Femur (tissue), 1 donor: Measurements from ENCODE around the gene RASGRP1.
"Not testable (repeated sequence)": the region's sequence is repeated elsewhere in the genome, so short reads cannot be mapped to it uniquely, and the experiment has no call there.

ENCODE experiments used
- DNase-seq: peaks from one replicate; pipeline ENCODE4 v3.0.0-alpha.2; 2017

Gene RASGRP1

GRCh38 chr15:38564557-38565286, at the start of gene RASGRP1:
Gene RASGRP1 (minus strand): TSS chr15:38564814. CDS start chr15:38564628, 186 bp downstream.
- DNase-seq, result peak; percentile 77

- DNase-seq, result no peak
Measured at GRCh38 chr15:38613085-38613484, 48.5 kb upstream of the RASGRP1 start.

GRCh38 chr15:38612159-38612863, 47.7 kb upstream of the RASGRP1 start:
- no peak for DNase-seq

GRCh38 chr15:38611228-38611627, 46.6 kb upstream of the RASGRP1 start:
- DNase-seq, result no peak

GRCh38 chr15:38610748-38611147, 46.1 kb upstream of the RASGRP1 start:
- no peak for DNase-seq

GRCh38 chr15:38609097-38609738, 44.6 kb upstream of the RASGRP1 start:
- DNase-seq, result no peak

GRCh38 chr15:38608682-38609081, 44.1 kb upstream of the RASGRP1 start:
- DNase-seq, result no peak

- no peak for DNase-seq
Measured at GRCh38 chr15:38605744-38606143, 41.1 kb upstream of the RASGRP1 start.

GRCh38 chr15:38603672-38604071, 39.1 kb upstream of the RASGRP1 start:
- no peak for DNase-seq

- DNase-seq, result no peak
Measured at GRCh38 chr15:38602910-38603670, 38.5 kb upstream of the RASGRP1 start.

GRCh38 chr15:38600236-38600635, 35.6 kb upstream of the RASGRP1 start:
- DNase-seq, result no peak

- no peak for DNase-seq
Measured at GRCh38 chr15:38598749-38599148, 34.1 kb upstream of the RASGRP1 start.

GRCh38 chr15:38597219-38597800, 32.7 kb upstream of the RASGRP1 start:
- no peak for DNase-seq

- DNase-seq, result no peak
Measured at GRCh38 chr15:38593524-38593923, 28.9 kb upstream of the RASGRP1 start.

GRCh38 chr15:38589502-38589901, 24.9 kb upstream of the RASGRP1 start:
- no peak for DNase-seq

GRCh38 chr15:38588672-38589071, 24.1 kb upstream of the RASGRP1 start:
- no peak for DNase-seq

GRCh38 chr15:38587214-38587613, 22.6 kb upstream of the RASGRP1 start:
- no peak for DNase-seq

- not testable (repeated sequence) for DNase-seq
Measured at GRCh38 chr15:38586005-38586404, 21.4 kb upstream of the RASGRP1 start.

GRCh38 chr15:38578626-38579025, 14.0 kb upstream of the RASGRP1 start:
- no peak for DNase-seq

- DNase-seq, result no peak
Measured at GRCh38 chr15:38577424-38577987, 12.9 kb upstream of the RASGRP1 start.

- no peak for DNase-seq
Measured at GRCh38 chr15:38576837-38577236, 12.2 kb upstream of the RASGRP1 start.

GRCh38 chr15:38576261-38576660, 11.6 kb upstream of the RASGRP1 start:
- no peak for DNase-seq
